T-helper 22 cell (primary cell): Measurements from ENCODE around the gene SLC6A7.

Experiments used
- DNase-seq: peaks from one replicate; pipeline ENCODE4 v3.0.0-alpha.2; 2020; ENCODE audit warnings: low read depth

The SLC6A7 gene

GRCh38 chr5:150189728-150190502 lies at the start of gene SLC6A7:
TSS of gene SLC6A7 (plus strand) at chr5:150190062. CDS start at chr5:150190328, 266 bp downstream.
- DNase-seq = no peak

GRCh38 chr5:150140830-150141229 lies 49.0 kb upstream of the SLC6A7 start:
- DNase-seq = no peak

DNA sequence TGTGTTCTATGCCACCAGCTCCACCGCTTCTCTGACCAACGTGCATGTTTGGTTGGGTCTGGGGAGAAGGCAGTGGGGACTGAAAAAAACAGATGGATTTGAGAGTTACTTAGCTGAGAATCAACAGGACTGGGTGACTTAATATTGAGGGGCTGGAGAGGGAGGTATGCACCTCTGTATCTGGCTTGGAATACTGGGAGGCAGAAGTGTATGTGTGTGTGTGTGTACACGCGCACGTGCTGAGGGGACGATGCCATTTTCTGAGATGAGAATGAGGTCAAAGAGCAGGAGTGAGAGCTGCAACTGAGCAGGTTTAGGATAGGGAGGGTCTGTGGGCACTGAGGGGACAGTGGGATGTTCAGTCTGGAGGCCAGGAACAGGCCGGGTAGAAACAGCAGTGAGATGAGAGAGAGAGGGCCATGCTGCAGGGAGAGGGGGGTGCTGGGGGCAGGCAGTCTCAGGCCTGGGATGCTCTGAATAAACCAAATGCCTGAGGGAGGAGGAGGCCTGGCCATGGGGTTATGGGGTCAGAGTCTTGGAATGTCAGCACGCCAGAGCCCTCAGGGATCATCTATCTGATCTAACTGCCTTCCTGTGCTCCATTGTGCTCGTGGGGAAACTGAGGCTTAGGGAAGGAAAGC lies 48.2 kb upstream of the SLC6A7 start:
- no peak for DNase-seq

DNA sequence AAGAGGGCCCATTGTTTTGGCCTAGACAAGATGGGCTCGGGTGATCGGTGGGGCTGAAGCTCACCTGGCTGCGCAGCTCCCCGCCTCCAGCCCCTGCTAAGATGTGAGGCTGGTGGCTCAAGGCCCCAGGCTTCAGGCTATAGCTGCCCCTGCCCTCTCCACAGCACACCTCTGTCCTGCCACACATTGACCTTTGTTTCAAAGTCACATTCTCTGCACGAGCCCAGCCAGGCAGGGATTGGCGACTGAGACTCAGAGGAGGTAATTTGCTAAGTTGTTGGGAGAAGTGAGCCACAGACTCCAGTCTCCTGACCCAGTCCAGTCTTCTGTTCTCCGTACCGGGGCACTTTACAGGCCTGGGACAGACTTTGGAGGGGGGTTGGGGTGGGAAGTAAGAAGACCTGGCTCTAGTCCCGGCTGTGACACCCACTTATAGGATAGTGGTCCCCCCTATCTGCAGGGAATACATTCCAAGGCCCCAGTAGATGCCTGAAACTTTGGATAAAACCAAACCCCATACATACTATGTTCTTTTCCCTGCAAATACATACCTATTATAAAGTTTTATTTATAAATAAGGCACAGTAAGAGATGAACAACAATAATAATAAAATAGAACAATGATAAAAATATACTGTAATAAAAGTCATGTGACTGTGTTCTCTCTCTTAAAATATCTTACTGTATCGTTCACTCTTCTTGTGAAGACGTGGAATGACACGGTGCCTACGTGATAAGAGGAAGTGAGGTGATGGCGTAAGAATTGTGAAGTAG lies 47.5 kb upstream of the SLC6A7 start:
- no peak for DNase-seq

- DNase-seq = no peak
Measured at GRCh38 chr5:150142959-150143349, 46.9 kb upstream of the SLC6A7 start.

- no peak for DNase-seq
Measured at GRCh38 chr5:150143350-150144245, 46.3 kb upstream of the SLC6A7 start.

- no peak for DNase-seq
Measured at GRCh38 chr5:150144246-150144801, 45.5 kb upstream of the SLC6A7 start.

- DNase-seq = no peak
Measured at GRCh38 chr5:150144879-150145278, 45.0 kb upstream of the SLC6A7 start.

DNA sequence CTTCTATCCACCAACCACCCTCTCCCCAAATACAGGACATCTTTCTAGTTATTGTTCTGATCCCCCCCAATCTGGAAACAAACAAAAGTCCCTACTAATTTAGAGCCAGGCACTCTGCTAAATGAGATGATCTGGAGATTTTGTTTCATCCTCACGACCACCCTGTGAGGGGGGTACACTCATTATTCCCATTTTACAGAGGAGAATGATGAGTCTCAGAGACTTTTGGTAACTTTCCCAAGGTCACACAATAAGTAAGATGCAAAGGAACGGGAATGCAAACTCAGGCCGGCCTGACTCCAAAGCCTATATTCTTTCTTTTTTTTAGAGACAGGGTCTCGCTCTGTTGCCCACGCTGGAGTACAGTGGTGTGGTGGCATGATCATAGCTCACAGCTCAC lies 43.6 kb upstream of the SLC6A7 start:
- DNase-seq = no peak

- no peak for DNase-seq
Measured at GRCh38 chr5:150146862-150147601, 42.8 kb upstream of the SLC6A7 start.

- no peak for DNase-seq
Measured at GRCh38 chr5:150147670-150148069, 42.2 kb upstream of the SLC6A7 start.

DNA sequence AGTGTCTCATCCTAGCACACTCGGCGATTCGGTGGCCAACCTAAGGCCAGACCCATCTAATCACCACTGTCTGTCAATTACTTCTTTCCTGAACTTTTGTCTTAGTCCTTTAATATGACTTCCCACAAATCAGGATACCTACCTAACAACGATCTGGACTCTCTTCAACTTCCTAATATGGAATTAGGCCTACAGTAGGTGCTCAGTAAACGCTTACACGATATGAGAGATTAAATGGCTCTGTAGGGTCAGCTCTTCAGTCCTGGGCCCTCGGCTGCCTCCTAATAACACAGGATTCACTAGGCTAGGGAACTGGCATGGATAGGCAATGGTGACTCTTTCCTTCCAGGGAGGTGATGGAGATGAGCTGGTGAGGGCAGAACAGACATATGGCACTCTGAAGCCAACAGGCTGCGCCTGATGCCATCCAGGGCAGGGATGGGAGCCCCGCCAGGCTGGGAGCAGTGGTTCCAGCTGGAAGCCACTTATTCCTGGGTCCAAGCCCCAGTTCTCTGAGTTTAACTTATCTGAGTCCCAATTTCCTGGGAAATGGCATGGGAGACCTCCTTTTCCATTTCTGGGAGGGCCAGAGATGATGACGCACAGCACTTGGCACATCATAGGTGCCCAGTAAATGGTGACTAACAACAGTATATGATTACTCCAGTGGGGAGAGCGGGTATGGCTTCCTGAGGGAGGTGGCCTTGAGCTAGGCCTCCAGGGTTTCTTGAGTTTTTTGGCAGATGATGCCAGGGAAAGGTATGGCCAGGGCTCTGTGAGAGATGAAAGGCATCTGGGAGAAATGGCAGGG lies 41.5 kb upstream of the SLC6A7 start:
- DNase-seq = no peak

GRCh38 chr5:150149618-150150017 lies 40.2 kb upstream of the SLC6A7 start:
- DNase-seq = no peak

GRCh38 chr5:150152636-150153462 lies 37.0 kb upstream of the SLC6A7 start:
- no peak for DNase-seq

- no peak for DNase-seq
Measured at GRCh38 chr5:150153483-150153882, 36.4 kb upstream of the SLC6A7 start.

- DNase-seq = no peak
Measured at GRCh38 chr5:150153957-150154617, 35.8 kb upstream of the SLC6A7 start.

- no peak for DNase-seq
Measured at GRCh38 chr5:150154618-150155128, 35.2 kb upstream of the SLC6A7 start.
